ENCODE results near the gene LRMDA. TPM values are rescaled to one million over a fixed set of nuclear protein-coding genes. Genes with fewer than 3 reads are reported as not detected.

Gene LRMDA
- total RNA-seq, 1 donor from 2014 or later: 2.1 TPM

DNA sequence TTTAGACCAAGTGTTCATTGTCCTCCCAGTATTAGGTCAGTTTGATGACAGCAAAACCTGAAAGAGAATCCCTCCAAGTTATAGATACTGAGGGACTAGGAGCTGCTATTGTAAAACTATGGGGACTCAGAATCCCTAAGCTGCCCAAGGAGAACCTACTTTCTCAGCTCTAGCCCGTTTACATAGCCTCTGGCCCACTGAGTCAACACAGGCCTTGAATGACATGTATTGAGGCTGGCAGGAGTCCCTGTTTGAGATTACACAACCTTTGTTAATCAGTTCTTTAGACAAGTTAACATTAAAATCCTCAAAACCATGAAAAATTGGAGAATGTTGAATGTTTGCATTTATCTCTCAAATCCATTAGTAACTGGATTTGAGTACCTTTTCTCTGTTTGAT, 1127.2 kb downstream of the LRMDA start:
- H3K4me1 Mint-ChIP-seq (ENCODE audit: low read depth, unreplicated experiment): no peaks in the 10 kb centered on the region
- no peaks in the 10 kb centered on the region for H3K27me3 Mint-ChIP-seq (ENCODE audit: unreplicated experiment)
- H3K27ac Mint-ChIP-seq (ENCODE audit: unreplicated experiment): no peak overlapping the region
- no peak for DNase-seq
- no peaks in the 10 kb centered on the region for H3K9me3 Mint-ChIP-seq (ENCODE audit: unreplicated experiment)
- H3K4me3 Mint-ChIP-seq (ENCODE audit: unreplicated experiment): no peak overlapping the region
- TF ChIP-seq, protein P1, sequence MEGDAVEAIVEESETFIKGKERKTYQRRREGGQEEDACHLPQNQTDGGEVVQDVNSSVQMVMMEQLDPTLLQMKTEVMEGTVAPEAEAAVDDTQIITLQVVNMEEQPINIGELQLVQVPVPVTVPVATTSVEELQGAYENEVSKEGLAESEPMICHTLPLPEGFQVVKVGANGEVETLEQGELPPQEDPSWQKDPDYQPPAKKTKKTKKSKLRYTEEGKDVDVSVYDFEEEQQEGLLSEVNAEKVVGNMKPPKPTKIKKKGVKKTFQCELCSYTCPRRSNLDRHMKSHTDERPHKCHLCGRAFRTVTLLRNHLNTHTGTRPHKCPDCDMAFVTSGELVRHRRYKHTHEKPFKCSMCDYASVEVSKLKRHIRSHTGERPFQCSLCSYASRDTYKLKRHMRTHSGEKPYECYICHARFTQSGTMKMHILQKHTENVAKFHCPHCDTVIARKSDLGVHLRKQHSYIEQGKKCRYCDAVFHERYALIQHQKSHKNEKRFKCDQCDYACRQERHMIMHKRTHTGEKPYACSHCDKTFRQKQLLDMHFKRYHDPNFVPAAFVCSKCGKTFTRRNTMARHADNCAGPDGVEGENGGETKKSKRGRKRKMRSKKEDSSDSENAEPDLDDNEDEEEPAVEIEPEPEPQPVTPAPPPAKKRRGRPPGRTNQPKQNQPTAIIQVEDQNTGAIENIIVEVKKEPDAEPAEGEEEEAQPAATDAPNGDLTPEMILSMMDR (IDR thresholded peaks at IDR 0.05; ENCODE audit: partially characterized antibody, unreplicated experiment): no peak
- H3K36me3 Mint-ChIP-seq (ENCODE audit: unreplicated experiment): no peaks in the 10 kb centered on the region

DNA sequence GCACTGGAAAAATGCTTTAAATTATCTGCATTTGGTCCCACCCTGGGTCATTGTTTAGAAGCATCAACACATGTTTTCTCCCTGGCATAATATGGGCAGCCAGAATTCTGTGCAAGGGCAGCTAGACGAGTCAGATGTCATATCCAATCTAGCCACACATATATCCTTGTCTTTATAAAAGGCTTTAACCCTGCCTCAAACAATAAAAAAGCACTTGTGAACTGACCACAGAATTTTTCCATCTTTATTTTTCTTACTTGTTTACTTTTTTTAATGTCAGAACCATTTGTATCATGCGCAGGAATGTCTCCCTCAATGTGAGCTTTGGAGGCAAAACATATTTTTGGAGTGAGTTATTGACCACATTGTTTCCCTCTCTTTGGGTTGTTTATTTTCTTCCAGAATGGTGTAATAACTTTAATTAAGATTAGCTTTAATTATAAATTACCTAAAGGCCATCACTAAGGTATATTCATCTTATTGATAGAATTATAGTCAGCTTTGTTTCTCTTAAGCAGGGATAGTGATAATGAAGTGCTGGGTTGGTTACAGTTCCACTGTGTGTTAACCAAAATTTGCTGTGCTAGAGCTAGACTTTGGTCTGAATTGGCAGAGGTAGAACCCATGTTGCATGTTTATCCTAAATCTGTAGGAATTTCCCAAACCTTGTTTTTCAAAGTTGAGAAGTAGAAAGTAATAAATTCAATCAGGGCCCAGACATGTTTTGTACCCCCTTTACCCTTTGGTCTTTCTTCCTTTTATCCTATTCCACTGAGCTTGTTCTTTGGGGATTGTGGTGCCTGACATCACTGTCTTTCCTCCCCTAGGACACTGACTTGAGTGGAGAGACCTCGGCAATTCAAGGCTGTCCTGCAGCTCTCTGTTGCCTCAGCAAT, 1127.8 kb downstream of the LRMDA start:
- no peak for DNase-seq
- Mint-ChIP-seq H3K27ac (ENCODE audit: unreplicated experiment) (no peak overlapping the region), H3K4me3 (ENCODE audit: unreplicated experiment) (no peak overlapping the region), H3K4me1 (ENCODE audit: low read depth, unreplicated experiment) (no peaks in the 10 kb centered on the region), H3K9me3 (ENCODE audit: unreplicated experiment) (no peaks in the 10 kb centered on the region), H3K36me3 (ENCODE audit: unreplicated experiment) (no peaks in the 10 kb centered on the region), H3K27me3 (ENCODE audit: unreplicated experiment) (no peaks in the 10 kb centered on the region)
- TF ChIP-seq, protein P1 (IDR thresholded peaks at IDR 0.05; ENCODE audit: partially characterized antibody, unreplicated experiment): no peak

DNA sequence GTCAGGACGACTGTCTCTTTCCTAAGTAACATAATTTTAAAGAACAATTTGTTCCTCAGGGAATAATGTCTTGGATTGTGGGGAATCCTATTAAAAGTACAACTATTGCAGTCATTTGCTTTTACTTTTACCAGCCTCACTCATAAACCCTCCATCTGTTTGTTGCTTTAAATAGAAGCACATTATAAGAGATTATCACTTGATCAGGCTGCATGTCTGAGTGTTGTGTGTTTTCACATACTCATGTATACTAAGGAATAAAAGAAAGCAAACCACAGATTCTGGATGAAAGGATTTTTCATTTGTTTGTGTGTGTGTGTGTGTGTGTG, 1128.4 kb downstream of the LRMDA start:
- no peak overlapping the region for H3K4me3 Mint-ChIP-seq (ENCODE audit: unreplicated experiment)
- H3K36me3 Mint-ChIP-seq (ENCODE audit: unreplicated experiment): no peaks in the 10 kb centered on the region
- no peaks in the 10 kb centered on the region for H3K9me3 Mint-ChIP-seq (ENCODE audit: unreplicated experiment)
- no peaks in the 10 kb centered on the region for H3K27me3 Mint-ChIP-seq (ENCODE audit: unreplicated experiment)
- H3K27ac Mint-ChIP-seq (ENCODE audit: unreplicated experiment): no peak overlapping the region
- no peak for DNase-seq
- TF ChIP-seq, protein P1 (IDR thresholded peaks at IDR 0.05; ENCODE audit: partially characterized antibody, unreplicated experiment): no peak
- H3K4me1 Mint-ChIP-seq (ENCODE audit: low read depth, unreplicated experiment): no peaks in the 10 kb centered on the region

DNA sequence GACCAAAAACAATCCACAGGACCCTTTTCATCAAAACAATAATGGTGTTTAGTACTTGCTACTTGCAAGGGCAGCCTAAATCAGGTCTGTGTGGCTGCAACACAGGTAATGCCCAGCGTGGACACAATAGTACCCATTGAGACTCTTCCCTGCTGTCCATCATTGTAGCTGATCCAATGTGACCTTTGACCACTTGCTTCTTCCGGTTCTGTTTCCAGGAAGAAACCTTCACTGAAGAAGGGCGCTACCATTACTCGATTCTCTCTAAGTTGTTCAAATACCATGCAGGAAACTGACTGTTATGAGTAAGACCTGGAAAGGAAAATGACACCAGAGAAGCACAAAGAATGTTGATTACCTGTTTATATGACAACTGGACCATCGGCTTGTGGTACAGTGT, 1128.9 kb downstream of the LRMDA start:
- Mint-ChIP-seq H3K9me3 (ENCODE audit: unreplicated experiment) (no peaks in the 10 kb centered on the region), H3K4me1 (ENCODE audit: low read depth, unreplicated experiment) (no peaks in the 10 kb centered on the region), H3K27ac (ENCODE audit: unreplicated experiment) (no peak overlapping the region), H3K4me3 (ENCODE audit: unreplicated experiment) (no peak overlapping the region), H3K27me3 (ENCODE audit: unreplicated experiment) (no peaks in the 10 kb centered on the region), H3K36me3 (ENCODE audit: unreplicated experiment) (no peaks in the 10 kb centered on the region)
- DNase-seq: no peak
- TF ChIP-seq, protein P1 (IDR thresholded peaks at IDR 0.05; ENCODE audit: partially characterized antibody, unreplicated experiment): no peak

DNA sequence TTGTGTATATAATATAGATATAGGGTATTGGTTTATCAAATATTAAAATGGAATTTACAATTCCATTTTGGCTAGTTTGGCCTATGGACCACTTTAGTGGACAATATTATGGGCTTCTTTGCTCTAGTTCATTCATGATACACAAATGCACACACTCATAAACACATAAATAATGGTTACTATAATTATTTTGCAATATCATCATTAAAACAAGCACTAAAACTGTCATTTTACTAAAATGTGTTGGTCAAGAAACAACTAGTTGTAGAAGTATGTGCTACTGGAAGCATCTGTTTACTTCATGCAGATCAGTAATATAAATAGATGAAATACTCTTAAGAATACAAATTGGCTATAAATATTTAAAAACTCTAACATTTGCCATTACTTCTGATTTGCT, 1131.9 kb downstream of the LRMDA start:
- H3K27ac Mint-ChIP-seq (ENCODE audit: unreplicated experiment): no peak overlapping the region
- no peaks in the 10 kb centered on the region for H3K4me1 Mint-ChIP-seq (ENCODE audit: low read depth, unreplicated experiment)
- H3K36me3 Mint-ChIP-seq (ENCODE audit: unreplicated experiment): no peaks in the 10 kb centered on the region
- no peaks in the 10 kb centered on the region for H3K27me3 Mint-ChIP-seq (ENCODE audit: unreplicated experiment)
- H3K9me3 Mint-ChIP-seq (ENCODE audit: unreplicated experiment): no peaks in the 10 kb centered on the region
- H3K4me3 Mint-ChIP-seq (ENCODE audit: unreplicated experiment): no peak overlapping the region
- no peak for DNase-seq
- TF ChIP-seq, protein P1 (IDR thresholded peaks at IDR 0.05; ENCODE audit: partially characterized antibody, unreplicated experiment): no peak
